AG10803 (cell line): ENCODE results near the gene FXYD4.

Source experiments
- DNase-seq: peaks from one replicate; pipeline ENCODE4 v3.0.0; 2010; ENCODE audit warnings: low read depth
- H3K4me3 ChIP-seq: 2 replicates; pipeline ENCODE4 v1.5.1; 2011; ENCODE audit warnings: mild to moderate bottlenecking, low read length, control low read depth
- TF ChIP-seq, protein P1 (sequence below): conservative IDR thresholded peaks from 2 replicates; pipeline ENCODE4 v1.5.1; 2011; ENCODE audit warnings: mild to moderate bottlenecking, low read length, control low read depth, inconsistent platforms

The FXYD4 gene

DNA sequence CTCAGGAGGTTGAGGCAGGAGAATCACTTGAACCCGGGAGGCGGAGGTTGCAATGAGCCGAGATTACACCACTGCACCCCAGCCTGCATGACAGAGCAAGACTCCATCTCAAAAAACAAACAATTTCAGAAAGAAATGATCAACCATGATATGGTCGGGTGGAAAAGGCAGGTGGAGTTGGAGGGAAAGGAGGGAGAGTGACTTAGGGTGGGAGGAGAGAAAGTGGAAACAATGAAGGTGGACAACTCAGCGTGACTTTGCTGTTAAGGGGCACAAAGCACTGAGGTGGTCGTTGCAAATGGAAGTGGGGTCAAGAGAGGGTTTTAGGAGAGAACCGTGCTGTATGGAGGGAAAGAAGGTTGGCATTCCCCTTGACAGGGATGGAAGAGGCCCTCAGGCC, 30.0 kb upstream of the FXYD4 start:
- TF ChIP-seq, protein P1, sequence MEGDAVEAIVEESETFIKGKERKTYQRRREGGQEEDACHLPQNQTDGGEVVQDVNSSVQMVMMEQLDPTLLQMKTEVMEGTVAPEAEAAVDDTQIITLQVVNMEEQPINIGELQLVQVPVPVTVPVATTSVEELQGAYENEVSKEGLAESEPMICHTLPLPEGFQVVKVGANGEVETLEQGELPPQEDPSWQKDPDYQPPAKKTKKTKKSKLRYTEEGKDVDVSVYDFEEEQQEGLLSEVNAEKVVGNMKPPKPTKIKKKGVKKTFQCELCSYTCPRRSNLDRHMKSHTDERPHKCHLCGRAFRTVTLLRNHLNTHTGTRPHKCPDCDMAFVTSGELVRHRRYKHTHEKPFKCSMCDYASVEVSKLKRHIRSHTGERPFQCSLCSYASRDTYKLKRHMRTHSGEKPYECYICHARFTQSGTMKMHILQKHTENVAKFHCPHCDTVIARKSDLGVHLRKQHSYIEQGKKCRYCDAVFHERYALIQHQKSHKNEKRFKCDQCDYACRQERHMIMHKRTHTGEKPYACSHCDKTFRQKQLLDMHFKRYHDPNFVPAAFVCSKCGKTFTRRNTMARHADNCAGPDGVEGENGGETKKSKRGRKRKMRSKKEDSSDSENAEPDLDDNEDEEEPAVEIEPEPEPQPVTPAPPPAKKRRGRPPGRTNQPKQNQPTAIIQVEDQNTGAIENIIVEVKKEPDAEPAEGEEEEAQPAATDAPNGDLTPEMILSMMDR = no peak
- DNase-seq = no peak

GRCh38 chr10:43342279-43343125, 28.9 kb upstream of the FXYD4 start:
- no peak for DNase-seq
- TF ChIP-seq, protein P1 = no peak
- no peak overlapping the region for H3K4me3 ChIP-seq

More for the DNA sequence above, 30.0 kb upstream of the FXYD4 start:
- no peak overlapping the region for H3K4me3 ChIP-seq

GRCh38 chr10:43343126-43343525, 28.3 kb upstream of the FXYD4 start:
- no peak for DNase-seq
- no peak overlapping the region for H3K4me3 ChIP-seq
- TF ChIP-seq, protein P1 = no peak

DNA sequence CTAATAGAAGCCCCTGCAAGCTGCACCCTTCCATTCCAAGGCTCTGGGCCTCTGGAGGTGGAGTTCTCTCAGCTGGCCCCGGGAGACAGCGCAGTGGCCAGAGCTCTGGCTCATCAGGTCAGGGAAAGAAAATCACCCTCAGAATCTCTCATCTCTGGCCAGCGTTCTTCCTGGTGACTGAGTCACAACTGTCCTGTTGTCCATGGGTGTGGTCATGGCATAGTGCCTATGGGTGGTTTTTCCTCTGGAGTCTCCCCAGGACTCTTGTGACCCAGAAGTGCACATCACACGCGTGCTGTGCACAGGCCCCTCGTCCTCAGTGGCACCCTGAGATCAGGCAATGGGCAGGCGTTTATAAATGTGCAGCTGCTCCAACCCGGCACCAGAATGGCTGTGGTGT, 27.4 kb upstream of the FXYD4 start:
- no peak for DNase-seq
- TF ChIP-seq, protein P1 = no peak
- H3K4me3 ChIP-seq = no peak overlapping the region

DNA sequence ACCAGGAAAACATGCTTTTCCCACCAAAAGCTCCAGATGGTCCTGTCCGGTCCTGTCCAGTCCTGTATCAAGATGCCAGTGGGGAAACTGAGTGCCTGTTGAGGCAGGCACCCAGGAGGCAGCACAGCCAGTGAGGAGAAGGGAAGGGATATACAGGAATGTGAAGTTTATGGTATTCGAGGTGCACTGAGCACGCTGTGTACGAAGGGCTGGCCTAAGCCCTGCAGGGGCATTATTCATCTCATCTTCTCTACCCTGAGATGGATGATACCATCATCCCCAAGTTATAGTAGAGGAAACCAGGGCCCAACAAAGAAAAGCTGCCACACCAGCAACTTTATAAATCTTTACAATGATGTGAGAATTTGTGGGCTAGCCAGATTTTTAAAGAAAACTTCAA, 23.4 kb upstream of the FXYD4 start:
- no peak for DNase-seq
- H3K4me3 ChIP-seq = no peak overlapping the region
- TF ChIP-seq, protein P1 = no peak

GRCh38 chr10:43348511-43349312, 22.7 kb upstream of the FXYD4 start:
- no peak overlapping the region for H3K4me3 ChIP-seq
- TF ChIP-seq, protein P1 = peak; percentile 93
- peak; percentile 74 for DNase-seq

DNA sequence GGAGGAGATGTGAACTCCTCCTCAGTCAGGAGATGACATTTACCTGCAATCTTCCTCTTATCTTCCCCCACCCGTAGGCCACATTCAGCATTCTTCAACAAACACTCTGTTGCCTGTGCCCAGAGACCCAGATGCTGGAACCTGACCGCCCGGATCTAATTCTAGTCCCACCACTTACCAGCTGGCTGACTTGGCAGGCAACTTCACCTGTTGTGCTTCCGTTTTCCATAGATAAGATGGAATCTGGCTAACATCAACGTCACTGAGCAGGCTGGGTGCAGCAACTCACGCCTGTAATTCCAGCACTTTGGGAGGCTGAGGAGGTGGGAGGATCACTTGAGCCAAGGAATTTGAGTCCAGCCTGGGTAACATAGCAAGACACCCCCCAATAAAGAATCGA, 21.3 kb upstream of the FXYD4 start:
- no peak overlapping the region for H3K4me3 ChIP-seq
- DNase-seq = no peak
- TF ChIP-seq, protein P1 = no peak
